Stimulated activated CD4-positive, alpha-beta T cell treated with anti-CD3 and anti-CD28 coated beads, Interleukin-12 subunit alpha, Interleukin-12 subunit beta, amount 100 ng/mL, for 24 hours (primary cell): ENCODE measurements around the gene THSD7A.

Source experiments
- DNase-seq, 2 experiments: peaks; one replicate each; pipeline ENCODE4 v3.0.0-alpha.2; 2020; ENCODE audit warnings: low read depth in 2 of 2

Gene THSD7A

DNA sequence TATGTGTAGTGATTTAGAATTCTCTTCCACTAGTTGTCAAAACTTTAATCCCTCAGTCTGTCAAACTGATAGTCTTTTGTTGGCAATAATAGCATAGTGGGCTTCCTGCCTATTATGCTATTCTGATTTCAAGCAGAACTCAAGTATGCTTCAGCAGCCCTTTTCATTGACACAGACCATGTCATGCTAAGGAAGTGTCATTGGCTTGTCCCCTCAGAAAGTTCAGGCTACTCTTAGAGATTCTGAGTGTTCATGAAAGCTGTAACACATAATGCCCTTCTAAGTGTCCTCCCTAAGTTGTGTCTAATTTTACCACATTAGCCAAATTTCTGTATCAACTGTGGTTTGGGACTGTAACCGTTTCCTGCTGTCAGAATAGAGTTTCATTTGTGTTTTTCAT is 198.7 kb downstream of the THSD7A start:
- no peak for DNase-seq

DNA sequence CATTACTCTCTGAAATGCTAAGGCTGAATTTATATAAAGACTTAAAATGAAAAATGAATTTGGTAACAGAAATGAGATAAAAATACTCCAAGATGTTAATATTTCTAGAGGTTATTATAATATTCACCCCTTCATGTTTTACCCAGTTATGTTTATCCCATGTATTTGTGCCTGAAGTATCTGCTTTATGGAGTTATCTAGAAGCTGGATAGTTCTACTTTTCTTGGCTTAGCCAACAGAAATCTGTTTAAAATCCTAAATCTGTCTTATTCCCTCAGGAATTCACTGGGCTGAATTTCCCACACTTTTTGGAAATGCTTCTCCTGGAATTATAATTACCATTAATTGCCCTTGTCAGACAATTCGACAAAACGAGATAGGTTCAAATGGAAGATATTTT is 201.6 kb downstream of the THSD7A start:
- no peak for DNase-seq

DNA sequence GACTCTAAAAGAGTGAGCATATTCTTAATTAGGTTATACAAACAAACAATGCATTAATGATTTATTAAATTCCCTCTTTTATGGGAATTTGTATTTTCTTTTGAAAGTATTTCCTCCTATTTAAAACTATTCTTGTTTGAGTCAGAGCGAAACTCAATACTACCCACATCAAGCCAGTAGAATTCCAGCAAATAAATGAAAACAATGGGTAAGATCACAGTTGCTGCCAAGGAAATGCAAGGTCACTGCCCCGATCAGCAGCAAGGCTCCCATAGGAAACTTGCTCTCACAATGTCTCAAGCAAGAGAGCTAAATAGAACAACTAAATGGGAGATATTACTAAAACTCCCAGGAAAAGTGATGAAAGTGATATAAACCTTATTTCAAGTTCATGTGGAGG is 206.3 kb downstream of the THSD7A start:
- DNase-seq, result no peak

DNA sequence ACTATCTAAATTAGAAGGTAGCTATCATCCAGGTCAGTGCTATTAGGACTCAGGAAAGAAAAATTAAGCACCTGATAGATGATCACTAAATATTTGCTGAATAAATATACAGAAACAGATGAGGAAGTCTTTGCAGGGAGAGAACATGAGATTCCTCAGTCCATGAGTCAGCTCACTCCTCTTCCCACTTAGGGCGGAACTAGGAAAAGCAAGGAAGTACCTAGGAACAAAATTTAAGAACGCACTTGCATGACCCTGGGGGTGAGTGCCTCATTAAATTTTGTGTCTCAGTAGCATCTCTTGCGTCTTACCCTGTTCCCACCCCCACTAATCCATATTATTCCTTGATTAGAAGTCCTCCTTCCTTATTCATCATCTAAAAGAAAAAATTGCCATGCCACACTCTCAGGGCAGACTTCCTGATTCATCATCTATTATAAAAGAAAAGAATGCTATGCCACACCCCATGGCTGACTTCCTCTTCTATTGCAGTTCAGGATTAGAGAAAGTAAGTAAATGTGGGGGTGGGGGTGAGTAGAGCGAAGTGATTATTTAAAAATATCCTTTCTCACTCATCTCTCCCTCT is 208.8 kb downstream of the THSD7A start:
- no peak for DNase-seq

DNA sequence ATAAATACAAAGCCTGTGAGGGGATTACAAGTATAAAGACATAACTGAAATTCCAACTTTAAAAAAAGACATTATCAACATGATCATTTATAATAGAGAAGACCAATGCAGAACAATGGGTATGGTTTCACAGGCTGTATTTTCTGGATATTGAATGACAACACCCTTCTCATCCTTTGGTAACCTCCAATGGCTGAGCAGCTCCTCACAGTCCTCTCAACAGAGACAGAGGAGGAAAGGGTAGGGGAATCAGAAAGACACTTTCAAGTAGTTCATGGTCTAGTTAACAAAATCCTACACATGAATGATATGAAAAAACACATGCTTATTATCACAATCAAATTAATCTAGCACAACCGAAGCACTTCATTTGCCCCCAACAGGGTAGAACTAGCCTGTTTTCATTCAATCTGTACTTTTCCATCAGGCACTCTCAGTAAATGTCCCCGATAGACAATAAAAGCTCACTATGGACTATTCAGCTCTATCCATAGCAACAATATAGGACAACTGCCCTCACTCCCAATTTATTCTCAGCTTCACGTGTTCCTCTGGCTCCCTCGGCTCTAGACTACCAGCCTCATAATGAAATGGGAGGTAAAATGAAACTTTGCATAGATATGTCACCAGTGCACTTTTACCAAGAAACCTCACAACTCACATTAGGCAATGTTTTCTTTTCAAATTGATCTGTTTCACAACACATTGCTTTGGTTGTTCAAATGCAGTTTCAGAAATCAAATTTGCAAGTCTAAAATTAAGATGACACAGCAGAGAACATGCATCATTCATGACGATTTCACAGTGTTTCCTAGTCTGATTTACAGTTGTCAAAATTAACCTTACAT is 211.4 kb downstream of the THSD7A start:
- DNase-seq, result no peak

DNA sequence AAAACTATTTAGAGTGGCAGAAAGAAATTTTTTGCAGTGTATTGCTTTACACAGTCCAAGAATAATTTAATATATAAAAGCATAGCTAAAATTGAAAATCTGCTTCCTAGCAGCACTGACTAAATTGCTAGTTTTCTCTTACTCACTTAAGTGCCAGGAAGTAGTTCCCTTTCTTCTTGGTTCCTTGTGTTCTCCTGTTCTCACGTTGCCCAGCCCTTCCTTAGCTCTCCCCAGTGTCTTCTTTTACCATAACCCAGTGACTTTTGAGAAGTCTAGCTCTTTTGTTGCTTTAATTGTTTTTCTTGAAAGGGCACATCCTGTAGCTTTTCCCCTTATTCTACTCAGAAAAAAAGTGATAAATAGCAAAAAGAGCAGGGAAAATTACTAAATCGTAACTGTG is 215.5 kb downstream of the THSD7A start:
- DNase-seq, result no peak

DNA sequence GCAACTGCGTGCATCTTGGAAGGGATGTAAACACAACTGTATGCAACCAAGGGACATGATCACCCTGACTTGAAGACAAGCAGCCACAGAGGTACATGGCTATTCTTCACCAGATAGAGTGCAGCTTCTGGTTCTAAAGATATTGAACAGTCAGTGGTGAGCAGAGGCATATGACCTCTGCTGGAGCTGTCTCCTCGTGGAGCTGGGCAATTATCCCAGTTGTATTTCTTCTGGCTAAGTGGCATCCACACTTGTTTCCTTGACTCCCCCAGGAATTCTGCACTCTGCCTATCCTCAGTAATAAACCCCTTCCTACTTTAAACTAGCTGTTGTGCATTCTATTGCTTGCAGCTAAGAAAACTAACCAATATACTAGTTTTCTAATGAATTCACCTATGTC is 216.8 kb downstream of the THSD7A start:
- DNase-seq, result no peak

DNA sequence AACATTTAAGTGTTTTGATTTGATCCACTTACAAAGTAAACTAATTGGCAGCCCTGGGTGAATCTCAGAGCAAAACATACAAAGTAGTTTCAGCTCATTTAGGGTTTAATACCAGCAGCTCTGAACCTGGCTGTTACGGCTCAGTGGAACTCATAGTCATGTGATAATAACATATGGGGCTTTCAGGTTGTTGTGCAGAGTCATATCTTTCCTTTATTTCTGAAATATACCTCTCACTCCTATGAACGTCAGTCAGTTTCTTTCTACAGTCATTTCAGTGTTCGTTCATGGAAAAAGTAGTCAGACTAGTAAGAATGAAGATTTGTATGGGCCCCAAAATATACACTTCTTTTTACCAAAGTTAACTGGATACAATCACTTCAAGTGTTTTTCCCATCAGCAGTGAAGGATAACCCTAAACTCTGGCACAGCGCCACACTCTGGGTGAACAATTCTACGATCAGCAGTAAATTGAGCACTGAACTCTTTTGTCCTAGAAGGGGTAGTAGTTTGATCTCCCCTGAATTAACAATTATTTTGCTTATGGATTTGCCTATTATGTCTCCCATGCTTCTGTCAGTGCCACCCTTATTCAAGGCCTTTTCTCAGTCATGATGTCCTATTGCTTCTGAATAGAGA is 218.6 kb downstream of the THSD7A start:
- no peak for DNase-seq

DNA sequence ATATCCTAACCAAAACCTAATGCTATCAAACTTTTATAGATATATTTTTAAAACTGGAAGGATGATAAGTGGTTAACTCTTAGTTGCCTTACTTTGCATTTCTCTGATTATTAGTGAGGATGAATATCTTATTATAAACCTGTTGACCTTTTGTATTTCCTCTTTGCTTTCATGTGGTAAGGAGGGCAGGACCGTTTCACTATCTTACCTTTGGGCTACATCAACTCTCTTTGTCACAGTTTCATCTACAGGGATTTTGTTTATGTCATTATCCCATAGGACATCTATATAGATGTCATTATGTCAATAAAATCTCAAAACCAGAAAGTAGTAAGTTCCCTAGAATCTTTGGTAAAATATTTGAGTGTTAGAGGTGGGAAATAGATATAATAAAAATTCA is 219.3 kb downstream of the THSD7A start:
- DNase-seq, result no peak

DNA sequence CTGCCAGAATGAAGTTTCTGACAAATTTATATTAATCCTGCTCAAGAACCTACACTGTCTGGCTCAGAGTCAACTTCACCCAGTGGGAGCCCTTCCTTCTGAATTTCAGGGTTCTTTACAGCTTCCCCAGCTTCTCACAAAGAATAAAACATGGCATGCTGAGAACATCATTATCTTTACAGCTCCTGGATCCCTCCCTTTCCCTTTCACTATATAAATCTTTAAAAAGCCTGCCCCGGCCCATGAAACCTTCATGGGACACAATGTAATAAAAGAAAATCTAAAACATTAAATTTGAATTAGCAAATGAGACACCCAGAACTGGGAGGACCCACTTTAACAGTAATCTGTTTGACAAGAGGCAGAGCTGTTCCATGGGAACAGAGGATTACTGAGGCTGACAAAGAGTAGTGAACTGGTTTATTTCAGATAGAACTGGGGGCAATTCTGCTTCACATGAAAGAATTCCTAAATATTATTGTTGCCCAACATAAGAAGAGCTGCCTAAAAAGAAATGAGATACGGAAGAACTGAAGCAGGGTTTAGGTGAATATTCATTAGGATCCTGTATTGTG is 222.8 kb downstream of the THSD7A start:
- DNase-seq, result no peak

DNA sequence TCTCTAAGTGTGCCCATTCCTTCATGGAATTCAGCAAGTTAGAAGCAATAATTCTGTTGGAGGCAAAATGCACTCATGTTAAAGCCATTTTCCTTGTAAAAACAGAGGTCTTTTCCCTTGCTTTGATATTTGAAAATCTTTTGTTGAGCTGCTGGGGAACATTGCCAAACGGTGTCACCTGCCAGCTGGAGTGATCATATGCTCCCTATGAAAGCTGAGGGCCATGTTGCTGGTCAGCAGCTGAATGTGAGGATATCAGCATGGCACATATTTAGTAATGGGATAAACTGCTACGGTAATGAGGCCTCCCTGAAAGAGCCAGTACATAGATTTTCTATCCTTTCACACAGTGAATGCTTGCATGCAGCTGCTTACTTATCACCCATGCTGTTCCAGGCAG is 224.3 kb downstream of the THSD7A start:
- no peak for DNase-seq

DNA sequence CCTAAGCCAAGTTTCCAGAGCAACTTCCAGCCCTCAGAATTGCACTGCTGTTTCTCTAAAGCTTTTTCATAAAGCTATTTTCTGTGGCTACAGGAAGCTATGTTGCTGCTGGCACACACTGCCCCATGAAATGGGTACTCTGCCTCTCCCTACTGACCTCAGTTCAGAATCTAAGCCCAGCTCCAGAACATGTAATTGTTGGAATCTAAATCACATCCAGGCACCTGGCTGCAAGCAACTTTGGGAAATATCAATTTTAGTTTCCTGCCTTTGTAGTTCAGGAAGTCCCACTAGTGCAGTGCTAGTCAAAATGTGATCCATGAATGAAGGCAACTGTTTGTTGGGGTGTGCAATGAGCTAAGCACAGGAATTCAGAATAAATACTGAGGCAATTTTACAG is 226.2 kb downstream of the THSD7A start:
- no peak for DNase-seq

DNA sequence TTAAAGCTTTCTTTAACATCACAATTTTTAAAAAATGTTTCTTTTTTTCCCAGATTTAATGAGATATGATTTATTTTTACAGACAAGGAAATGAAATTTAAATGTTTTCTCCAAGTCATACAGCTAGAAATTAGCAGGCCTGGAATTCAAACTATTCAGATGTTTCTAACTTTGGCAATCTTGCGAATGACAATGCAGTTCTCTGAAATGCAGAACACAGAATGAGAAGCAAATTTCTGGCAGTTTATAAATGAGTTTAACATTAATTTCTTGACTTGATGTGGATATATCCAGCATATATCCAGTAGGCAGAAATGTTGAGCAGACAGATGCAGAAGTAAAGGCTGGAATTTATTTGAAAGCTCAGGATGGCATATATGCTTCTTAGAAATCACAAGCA is 227.5 kb downstream of the THSD7A start:
- DNase-seq, result no peak

DNA sequence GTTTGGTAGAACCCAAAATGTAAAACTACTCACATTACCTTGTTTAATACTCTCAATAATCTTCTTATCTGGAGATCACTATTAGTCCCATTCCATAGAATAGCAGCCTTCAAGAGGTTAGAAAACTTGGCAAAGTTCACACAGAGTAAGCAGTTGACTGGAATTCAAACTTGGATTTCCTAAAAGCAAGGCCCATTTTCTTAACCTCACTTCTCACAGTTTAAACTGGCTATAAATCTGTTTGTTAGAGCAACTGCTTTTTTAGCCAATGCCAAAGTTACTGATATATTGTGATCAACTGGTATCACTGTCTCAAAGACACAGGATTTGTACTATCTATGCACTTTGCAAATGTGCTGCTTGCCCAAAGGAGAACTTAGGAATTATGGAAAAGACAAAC is 230.2 kb downstream of the THSD7A start:
- DNase-seq, result no peak

DNA sequence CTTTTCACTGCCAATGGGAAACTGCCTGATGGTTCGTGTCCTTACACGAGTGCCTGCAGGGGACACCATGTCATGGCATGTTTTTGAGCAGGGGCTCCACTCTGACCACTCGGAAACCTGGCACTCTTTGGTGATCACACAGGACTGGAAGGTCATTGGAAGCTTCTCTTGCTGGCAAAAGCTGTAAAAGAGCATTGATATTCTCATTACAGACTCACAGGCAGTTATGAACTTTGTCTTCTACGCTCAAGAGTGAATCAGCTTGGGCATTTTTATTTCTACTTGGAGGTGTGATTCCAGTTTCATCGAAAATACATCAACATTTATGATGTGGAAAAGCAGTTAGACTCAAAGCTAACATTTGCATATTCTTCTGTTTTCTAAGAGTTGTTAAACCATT is 238.7 kb downstream of the THSD7A start:
- no peak for DNase-seq

DNA sequence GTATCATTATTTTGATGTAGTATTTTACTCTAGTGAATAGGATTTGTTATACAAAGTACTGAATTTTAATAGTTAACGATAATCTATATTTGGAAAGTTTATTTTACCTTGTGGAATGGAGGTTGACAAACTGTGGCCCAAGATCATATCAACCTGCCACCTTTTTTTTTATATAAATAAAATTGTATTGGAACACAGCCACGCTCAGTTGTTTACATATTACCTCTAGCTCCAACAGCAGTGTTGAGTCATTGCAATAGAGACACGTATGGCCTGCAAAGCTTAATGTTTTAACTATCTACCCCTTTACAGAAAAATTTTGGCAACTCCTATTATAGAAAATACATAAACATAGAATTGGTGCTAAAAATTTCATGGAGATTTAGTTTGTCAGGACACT is 239.3 kb downstream of the THSD7A start:
- DNase-seq, result no peak

DNA sequence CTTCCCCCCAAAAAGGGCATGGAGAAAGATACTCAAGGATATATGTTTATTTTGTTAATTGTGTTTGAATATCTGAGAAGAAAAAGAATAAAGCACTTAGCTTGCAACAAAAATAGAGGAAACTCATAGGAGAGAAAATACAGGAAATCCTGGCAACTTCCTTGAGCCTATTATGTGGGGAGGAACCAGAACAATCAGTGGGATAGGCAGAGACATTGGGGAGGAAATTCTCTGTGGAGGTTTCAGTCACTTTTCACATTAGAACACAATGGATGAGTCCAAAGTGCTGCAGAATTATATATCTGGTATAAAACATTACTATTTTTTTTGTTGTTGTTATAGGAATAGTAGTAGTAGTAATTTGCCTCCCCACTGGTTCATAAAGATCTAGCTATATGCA is 240.1 kb downstream of the THSD7A start:
- no peak for DNase-seq

DNA sequence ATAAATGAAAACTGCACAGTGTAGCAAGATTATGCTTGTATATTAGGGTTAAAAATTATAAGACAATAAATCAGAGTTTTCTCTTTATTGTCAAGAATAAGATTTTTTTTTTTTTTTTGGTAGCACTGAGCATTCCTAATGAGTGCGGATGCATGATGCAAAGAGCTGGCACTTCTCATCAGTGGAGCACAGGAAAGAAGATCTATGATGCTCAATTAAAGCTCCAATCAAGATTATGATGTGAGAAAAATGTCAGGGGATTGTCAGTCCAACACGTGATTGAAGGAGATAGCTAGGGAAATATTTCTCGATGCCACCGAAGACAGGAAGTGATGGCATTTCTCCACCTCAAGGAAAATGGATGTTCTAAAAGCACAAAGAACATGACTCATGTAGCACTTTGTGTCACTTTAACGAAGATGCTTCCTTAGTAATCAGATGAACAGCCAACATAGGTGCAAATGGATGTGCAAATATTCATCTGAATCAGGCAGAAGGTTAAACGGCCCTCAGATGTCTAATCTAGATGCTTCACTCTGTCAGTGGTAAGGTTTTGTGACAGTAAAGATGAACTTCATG is 240.9 kb downstream of the THSD7A start:
- no peak for DNase-seq

DNA sequence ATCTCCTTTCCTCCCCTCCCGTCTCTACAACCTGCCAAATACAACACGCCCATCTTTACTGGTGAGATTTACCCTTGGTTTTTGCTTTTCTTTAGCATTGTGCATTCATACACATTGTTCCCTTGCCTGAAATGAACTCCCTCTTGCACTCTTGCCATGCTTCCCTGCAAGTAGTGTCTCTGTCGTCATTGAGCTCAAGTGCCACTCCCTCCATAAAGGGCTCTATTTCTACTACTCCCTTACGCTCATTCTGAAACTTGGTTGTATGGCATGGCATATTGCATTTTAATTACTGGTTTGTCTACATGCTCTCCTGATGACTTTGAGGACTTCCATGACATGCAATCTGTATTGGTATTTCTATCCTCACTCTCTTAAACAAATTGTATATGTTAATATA is 242.7 kb downstream of the THSD7A start:
- no peak for DNase-seq

DNA sequence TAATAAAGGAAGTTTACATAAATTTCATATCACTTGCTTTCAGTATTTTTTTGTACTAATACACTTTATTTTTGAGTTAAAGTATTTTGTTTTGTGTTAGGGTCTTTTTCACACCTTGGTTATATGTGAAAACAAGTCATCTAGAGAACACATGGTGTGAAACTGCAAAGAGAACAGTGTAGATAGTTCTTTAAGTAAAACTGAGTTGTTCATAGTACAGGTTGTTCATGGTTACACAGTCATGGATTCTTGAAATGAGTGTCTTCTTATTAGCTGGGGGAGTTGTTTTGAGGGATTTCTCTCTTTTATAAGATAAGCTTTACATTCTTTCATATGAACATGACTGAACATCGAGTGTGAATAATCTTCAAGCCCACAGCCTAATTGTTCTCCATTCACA is 244.2 kb downstream of the THSD7A start:
- DNase-seq, result no peak

DNA sequence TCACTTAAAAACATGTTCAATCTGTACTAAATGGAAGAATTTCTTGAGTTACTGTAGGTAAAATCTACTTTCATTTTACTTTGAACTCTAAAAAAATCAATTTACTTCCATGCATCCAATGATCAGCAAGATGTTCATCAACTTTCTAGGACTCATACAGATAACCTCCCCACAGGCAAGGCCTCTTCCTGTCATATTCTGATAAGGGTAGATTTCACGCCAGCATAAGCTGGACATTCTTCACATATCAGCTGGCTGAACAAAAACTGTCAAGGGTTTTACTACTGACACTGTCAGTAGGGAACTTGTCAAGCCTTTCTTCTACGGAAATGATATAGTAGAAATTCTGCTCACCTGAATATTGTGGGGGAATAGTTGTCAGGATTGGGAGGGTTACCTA is 244.9 kb downstream of the THSD7A start:
- DNase-seq, result no peak

DNA sequence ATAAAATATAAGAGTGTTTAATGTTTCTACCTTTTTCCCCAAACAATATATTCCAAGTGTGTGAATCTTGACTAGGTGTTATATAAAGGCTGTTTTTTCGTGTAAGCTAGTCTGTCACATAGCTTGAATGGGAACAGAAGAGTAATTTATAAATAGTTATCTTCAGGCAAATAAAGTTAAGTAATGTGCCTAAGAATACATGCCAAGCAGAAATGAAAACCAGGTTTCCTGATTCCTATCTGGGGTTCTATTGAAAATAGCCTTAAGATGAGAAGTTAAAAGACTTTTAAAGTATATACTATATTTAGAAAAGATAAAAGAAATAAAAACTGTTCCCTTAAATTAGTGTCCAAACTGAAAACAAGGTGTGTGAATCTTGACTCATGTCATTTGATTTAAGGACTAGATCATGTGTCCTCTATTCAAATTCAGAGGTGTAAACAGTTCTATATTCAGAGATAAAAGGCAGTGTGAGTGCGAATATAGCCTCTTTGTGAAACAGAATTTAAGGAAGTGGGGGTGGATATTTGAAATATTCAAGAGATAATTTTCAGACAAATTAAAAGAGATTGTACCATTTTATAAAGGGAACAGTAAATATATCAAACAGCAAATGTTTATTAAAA is 247.5 kb downstream of the THSD7A start:
- no peak for DNase-seq
